HG03064 (cell line): ENCODE data around the gene MICB.
"Not testable (repeated sequence)": the region's sequence is repeated elsewhere in the genome, so short reads cannot be mapped to it uniquely, and the experiment has no call there.

Source experiments
- ATAC-seq: cut with Tn5 transposase; IDR thresholded peaks from one replicate; pipeline ENCODE4 v1.9.1; 2021; ENCODE audit warnings: low read depth; ENCODE audit not compliant: unreplicated experiment

Gene MICB

GRCh38 chr6:31498748-31499147 is 803 bp downstream of the MICB start:
- ATAC-seq = no peak

GRCh38 chr6:31499648-31500047 is 1.7 kb downstream of the MICB start:
- ATAC-seq = not testable (repeated sequence)

DNA sequence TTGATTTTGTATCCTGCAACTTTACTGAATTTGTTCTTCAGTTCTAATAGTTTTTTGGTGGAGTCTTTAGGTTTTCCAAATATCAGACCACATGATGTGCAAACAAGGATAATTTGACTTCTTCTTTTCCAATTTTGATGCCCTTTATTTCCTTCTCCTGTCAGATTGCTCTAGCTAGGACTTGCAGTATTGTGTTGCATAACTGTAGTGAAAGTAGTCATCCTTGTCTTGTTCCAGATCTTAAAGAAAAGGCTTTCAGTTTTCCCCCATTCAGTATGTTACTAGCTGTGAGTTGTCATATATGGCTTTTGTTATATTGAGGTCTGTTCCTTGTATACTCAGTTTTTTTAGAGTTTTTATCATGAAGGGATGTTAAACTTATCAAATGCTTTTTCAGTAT is 4.6 kb downstream of the MICB start:
- no peak for ATAC-seq

GRCh38 chr6:31509036-31509435 is 11.1 kb downstream of the MICB start:
- not testable (repeated sequence) for ATAC-seq

- ATAC-seq = no peak
These were observed 12.1 kb downstream of the MICB start for GRCh38 chr6:31510007-31510406.

DNA sequence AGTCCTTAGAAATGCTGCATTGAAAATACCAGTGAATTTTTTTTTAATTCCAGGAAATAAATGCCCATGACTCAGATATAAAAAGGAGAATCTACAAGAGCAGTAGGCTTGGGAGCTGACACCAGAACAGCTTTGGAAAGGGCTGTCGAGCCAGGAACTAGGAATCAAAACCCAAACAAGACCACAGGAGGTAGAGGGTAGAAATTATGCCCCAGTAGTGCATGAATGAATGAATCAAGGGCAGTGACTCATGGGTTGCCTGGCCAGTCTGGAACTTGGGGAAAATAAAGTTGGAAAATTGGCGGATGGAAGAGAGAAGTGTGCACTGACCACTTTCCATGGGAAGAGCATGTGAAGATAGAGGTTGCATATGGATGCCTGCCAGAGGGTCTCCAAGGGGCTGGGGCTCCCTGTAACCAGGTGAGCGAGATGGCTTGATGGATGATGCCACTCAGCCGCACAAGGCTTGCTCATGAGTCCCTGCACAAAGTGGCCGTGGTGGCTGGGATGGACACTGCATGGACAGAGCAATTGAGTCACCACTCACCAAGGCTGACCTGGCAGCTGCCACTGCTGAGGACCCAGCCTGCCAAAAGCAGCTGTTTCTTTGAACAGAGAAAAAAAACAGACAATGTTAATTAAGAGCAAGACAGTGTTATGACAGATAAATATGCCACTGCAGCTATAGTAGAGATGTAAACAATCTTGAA is 15.7 kb downstream of the MICB start:
- ATAC-seq = no peak

GRCh38 chr6:31521835-31522234 is 23.9 kb downstream of the MICB start:
- ATAC-seq = no peak

DNA sequence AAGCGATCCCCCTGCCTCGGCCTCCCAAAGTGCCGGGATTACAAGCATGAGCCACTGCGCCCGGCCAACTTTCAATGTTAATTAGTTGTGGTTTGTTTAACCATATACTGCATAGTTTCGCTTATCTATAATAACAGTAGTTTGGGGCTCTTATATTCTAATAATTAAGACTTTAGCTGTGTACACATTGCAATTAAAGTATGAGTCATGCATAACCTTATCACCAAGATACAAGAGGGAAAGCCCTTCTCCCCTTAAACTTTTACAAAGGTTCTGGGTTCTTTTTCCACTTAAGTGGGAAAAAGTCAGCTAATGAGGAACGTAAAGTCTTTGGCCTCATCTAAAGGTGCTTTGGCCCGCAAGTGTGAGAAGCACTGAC is 27.6 kb downstream of the MICB start:
- ATAC-seq = no peak

DNA sequence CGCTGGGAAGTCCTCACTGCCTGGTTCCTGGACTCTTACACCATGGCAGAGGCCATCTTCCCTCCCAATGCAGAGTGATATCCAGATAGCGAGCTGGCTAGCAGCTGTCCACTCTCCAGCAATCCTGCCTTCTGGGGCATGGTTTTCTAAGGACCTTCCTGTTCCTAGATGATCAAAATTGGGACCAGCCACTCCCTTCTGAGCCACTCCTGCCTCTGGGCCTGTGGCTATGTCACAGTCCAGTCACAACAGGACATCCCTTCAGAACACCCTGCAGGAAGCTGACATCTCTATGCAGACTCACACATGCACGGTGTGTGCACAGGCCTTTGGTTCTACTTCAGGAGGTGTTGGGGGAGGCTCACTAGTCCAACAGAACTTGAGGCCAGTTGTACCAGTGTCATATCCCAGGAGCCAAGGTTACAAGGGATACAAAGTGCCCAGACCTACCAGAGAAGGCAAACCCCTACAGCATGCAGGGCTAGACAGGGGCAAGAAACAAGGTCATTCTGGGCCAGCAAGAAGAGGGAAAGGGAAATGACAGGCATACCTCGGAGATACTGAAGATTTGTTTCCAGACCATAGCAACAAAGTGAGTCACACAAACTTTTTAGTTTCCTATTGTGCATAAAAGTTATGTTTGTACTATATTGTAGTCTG is 28.1 kb downstream of the MICB start:
- no peak for ATAC-seq

DNA sequence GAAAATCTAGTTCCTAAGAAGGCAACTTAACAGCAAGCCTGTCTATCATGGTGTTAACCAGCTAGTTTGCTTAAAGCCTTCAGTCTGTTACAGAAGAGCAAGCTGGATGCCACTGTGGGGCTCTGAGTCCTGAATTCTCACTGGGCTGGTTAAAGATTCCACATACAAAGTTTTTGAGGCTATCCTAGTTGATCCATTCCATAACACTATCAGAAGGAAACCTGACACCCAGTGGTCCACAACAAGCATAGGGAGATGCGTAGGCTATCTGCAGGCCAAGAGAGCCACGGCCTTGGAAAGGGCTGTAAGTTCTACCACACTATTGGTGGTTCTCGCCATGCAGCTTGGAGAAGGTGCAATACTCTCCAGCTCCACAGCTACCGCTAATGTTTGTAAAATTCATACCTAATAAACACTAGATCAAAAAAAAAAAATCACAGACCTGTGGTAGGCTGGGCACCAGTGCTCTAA is 30.4 kb downstream of the MICB start:
- no peak for ATAC-seq

DNA sequence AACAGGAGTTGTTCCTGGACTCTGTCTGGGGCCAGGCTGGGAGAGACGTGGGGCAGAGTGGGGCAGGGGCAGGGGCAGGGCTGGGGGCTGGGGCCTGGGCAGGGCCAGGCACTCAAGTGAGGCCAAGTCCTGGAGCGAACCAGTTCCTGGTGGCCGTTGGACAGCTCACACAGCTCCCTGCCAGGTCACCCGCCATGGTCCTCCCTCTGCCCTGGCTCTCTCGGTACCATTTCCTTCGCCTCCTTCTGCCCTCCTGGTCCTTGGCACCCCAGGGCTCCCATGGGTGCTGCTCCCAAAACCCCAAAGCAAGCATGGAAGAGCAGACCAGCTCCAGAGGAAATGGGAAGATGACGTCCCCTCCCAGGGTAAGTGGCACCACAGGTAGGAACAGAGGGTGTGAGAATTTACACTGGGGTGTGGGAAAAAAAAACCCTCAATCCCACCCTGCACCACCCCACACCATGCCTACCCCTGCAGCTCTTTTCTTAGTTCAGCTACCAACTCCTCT is 30.9 kb downstream of the MICB start, which contains the start of gene MCCD1:
Gene MCCD1, plus strand, starts transcription at position 142 of the 508 bp plus-strand sequence. Its CDS starts 53 bp downstream, at position 195.
- no peak for ATAC-seq

DNA sequence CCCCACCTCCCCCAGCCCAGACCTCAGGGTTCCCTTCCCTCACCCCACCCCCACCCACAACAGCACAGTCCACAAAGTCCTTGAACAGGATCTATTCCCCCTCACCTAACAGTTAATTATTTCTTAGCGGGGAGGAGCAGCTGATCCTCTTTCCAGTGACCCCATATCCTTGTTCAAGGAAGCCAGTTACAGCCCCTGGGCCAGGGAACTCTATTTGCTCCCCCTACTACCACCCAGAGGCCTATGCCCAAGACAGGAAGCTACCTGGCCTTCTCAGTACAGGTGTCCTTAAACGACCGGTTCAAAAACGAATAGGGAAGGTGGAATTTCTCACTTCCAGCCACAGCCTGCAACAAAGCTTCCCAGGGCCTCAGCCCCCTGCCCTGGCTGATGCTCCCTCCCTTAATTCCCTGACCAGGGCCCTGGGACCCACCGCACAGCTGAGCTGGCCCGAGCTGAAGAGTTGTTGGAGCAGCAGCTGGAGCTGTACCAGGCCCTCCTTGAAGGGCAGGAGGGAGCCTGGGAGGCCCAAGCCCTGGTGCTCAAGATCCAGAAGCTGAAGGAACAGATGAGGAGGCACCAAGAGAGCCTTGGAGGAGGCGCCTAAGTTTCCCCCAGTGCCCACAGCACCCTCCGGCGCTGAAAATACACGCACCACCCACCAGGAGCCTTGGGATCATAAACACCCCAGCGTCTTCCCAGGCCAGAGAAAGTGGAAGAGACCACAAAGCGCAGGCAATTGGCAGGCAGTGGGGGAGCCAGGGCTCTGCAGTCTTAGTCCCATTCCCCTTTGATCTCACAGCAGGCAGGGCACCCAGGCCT is 31.6 kb downstream of the MICB start:
- ATAC-seq = no peak

- no peak for ATAC-seq
These were observed 32.7 kb downstream of the MICB start for GRCh38 chr6:31530659-31531058.

GRCh38 chr6:31531162-31531561 is 33.2 kb downstream of the MICB start:
- ATAC-seq = no peak

- no peak for ATAC-seq
These were observed 34.1 kb downstream of the MICB start for GRCh38 chr6:31531771-31532643.

DNA sequence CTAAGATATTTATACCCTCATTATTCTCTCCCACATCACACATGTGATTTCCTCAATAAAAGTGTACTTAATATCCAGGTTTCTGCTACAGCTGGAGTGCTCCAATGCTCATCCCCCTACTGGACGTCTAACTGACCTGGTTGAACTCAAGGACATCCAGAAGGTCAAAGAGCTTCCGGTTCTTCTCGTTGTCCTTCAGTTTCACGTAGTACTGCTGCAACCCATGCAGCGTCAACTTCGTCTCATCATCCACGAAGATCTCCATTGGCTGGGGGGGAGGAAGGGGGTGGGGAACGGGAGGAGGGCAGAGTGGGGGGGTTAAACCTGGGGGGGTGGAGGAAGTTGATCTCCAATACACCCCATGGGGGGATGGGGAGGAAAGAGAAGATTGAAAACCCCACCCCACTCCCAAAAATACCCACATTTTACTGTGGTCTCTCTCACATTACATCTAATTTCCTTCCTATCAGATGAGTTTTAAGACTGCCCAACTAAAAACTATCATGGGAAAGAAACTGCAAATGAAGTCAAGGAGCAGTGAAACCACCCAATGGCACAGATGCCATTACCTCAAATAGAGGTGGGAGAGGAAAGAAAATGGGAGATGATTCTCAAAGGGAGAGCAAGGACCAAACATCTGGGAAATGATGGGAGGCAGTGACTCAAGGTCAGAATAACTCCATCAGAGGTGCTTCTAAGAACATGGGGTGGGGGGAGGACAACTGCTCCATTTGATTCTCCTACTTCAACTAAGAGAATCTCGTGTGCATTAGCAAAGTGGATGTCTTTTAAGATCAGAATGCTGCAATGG is 34.9 kb downstream of the MICB start:
- no peak for ATAC-seq

DNA sequence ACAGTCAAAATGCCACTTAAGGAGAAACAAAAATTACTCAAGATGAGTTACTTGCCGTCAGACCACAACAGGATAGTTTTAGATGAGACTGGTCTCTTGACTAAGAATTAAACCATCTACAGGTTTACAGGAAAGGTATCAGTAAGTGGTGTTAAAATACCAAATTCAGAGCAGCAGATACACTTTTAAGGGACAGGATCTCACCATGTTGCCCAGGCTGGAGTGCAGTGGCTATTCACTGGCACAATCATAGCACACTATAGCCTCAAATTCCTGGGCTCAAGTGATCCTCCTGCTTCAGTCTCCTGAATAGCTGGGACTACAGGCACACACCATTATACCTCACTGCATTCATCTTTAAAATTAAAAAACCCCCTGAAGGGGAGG is 35.5 kb downstream of the MICB start:
- ATAC-seq = no peak

DNA sequence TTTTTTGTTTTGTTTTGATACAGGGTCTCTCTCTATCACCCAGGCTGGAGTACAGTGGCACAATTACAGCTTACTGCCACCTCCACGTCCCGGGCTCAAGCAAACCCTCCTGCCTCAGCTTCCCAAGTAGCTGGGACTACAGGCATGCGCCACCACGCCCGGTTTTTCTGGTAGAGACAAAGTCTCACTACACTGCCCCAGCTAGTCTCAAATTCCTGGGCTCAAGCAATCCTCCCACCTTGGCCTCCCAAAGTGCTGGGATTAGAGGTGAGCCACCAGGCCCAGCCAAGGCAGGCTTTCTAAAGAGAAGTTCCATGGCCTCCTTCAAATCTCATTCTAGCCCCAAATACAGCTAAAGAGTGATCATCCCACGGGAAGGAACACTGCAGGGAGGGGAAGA is 36.1 kb downstream of the MICB start:
- no peak for ATAC-seq

DNA sequence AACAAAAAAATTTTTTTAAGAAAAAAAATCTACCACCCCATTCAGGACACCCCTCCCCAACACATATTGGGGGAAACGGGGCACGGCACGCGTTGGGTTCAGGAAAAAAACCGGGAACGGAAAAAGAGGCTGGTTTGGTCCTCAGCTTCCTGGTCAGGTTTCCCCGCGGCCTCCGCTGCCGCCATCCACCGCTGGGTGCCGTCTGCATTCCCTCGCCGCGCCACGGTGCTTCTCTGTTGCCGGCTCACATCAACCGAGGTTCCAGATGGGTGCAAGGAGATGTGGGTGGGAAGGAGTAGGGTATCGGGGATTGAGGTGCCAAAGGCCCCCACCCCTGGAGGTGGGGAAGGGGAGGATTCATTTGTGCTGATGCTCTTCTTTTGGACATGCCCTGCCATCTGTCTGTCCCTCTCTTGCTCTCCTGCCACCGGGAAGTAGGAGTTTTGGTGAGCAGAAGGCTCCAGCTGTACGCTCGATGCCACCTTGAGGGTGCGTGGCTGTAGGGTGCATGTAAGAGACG is 36.6 kb downstream of the MICB start:
- ATAC-seq = no peak
